ENCODE data around the gene BMPR1A.

GRCh38 chr10:86976362-86977056 lies 220.1 kb downstream of the BMPR1A start:
- TF ChIP-seq CTCF (IDR thresholded peaks at IDR 0.05) = no peak
- TF ChIP-seq EP300 (IDR thresholded peaks at IDR 0.05) = no peak
